NCI-H82 (cell line): Measurements from ENCODE around the gene NEUROD2.

ENCODE experiments used
- DNase-seq: peaks from one replicate; lab custom pipeline; 2025; lab: John Stamatoyannopoulos, UW

Gene NEUROD2

DNA sequence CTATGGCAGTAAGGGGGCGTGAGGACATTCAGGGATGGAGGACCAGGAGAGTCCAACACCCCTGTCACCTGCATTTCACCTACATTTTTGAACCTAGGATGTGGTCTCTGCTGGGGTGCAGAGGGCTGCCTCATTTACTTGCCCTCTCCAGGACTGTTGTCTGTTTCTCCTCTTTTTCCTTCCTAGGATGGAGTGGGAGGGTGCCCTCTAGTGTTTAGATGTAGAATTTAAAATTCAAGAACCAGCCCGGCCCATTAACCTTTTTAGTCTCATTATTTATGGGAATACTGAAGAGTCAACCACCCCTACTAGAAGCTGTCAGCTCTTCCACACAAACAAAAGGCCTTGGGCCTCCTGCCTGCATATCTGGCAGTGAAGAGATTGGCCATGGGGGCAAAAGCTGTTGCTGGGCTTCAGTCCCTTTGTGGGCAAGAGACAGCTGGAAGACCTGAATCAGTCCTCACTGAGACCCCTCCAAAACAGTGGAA lies 26.7 kb upstream of the NEUROD2 start:
- peak; percentile 74 for DNase-seq

DNA sequence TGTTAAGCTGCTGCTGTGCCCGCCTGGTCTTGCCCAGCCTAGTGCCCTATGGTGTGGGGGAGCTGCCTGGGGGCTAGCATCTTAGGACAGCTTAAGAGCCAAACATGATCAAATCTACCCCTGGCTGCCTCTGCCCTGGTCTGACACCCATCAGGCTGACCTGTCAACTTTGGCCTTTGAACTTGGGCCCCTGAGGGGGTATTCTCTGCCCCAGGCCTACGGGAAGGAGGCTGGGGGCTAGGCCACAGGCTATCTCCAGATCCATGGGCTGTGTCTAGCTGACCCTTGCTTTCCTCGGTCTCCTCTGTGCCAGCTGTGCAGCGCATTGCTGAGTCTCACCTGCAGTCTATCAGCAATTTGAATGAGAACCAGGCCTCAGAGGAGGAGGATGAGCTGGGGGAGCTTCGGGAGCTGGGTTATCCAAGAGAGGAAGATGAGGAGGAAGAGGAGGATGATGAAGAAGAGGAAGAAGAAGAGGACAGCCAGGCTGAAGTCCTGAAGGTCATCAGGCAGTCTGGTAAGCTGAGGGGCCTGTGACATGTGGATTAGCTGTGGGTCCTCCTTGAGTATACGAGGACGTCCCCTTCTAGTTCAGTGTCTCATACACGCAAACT lies 26.0 kb upstream of the NEUROD2 start:
- DNase-seq, result no peak

DNA sequence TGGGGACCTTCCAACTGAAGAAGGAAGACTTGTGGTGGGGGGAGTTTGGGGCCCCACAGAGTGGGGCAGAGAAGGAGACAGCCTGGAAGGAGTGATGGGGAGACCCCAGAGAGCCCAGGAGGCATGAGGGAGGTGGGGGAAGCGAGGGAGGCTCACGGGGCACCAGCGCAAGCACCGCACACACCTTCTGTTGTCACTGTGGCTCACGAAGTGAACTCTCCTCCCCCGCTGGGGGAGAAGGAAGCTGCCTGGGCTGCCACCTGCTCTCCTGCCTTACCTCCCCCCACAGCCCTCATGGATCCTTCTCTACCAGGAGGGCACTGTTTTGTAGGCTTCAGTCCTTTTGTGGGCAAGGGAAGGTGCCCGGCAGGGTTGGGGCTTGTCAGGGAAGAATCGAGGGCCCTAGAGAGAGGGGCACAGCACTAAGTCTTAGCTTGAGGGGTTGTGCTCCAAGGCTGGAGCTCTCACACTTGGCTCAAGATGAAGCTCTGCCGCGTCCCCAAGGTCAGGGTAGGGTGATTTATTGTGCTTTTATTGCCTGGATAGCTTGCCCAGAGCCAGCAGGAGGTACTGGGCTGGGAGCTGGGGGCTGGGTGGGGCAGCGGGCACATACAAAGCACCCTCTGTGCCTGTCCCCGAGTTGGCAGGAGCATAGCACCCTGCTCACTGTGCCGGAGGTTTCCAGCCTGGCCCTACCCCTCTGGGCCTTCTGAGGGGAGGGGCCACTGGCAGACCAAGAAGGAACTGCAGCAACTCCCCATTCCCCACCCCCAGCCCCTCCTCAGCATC lies 24.6 kb upstream of the NEUROD2 start:
- DNase-seq, result peak; percentile 47

DNA sequence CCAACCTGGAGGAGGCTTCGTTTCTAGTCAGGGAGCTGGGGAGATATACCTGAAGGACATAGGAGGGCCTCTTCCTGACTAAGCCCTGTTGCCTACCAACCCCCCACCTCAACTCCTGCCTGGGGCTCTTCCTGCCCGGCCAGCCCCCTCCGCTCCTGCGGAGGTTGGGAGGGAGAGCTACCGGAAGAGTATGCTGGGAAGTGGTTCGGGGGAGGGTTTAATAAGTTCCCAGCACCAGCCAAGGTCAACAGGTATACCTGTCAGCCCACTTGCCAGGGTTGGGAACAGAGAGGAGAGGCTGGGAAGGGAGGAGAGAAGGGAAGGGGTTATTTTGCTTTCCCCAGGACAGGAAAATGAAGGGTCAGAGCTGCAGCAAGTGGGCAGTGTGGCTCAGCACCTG lies 23.7 kb upstream of the NEUROD2 start:
- DNase-seq, result no peak

DNA sequence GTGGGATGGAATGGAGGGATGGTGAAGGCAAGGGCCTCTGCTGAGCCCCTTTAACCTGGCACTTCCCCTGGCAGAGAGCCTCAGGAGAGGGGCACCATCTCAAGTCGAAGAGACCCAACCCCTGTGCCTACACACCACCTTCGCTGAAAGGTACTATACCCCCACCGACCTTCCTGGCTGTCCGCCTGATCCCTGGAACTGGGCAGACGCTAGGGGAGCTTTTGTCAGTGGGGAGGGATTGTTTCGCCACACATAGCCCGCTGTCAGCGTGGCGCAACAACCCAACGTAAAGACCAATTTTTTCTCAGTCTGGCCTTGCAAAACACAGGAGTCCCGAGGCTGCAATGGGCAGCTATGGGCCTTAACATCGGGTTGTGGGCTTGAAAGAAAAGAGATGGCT lies 22.2 kb upstream of the NEUROD2 start:
- DNase-seq, result no peak

DNA sequence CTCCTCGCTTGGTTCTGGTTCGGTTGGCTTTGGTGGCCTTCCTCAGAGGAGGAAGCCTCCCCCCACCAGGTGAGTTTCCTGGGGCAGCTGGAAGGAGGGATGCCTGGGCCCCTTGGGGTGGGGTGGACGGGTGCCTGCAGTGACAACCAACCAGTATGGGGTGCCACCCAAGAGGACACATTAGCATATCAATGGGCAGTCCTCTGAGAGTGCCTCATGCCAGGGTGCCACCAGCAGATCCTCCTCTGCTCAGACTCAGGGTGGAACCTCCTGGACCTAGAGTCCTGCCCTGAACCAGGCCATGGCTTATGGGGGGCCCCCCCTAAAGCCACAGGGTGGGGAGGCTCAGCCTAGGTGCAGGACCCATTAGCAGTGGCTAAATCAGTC lies 21.8 kb upstream of the NEUROD2 start:
- DNase-seq, result no peak

DNA sequence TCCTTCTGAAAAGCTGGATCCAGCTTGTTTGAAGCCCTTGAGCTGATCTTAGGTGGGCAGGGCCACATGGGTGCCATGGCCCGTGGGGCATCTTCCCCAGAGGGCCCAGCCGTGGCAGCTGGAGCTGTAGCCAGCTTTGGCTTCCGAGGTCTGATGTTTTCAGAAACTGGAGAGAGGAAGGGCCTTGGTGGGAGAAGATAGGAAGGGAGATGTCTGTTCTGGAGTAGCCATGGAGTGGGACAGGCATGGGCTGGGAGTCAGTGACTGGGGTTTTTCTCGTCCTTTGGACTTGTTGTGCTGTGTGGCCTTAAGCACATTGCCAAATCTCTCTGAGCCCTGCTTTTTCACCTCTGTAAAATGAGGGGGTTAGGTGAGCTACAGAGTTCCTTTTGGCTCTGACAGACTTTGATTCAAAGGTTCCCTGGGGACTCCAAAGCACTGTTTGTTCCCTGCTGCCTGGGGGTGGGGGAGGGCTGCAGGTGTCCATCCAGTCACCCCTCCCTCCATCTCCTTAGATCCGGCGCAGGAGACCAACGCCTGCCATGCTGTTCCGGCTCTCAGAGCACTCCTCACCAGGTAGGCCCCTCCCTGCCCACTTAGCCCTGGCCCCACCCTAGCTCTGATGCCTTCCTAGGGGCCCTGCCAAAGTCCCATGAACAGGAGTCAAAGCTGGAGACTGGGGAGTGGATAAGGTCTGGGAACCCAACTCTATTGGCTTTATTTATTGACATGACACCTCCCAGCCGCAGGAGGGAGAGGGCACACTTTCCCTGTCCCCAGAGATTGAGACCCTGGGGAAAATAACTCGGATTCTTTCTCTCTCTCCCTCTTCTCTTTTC lies 21.2 kb upstream of the NEUROD2 start:
- no peak for DNase-seq

DNA sequence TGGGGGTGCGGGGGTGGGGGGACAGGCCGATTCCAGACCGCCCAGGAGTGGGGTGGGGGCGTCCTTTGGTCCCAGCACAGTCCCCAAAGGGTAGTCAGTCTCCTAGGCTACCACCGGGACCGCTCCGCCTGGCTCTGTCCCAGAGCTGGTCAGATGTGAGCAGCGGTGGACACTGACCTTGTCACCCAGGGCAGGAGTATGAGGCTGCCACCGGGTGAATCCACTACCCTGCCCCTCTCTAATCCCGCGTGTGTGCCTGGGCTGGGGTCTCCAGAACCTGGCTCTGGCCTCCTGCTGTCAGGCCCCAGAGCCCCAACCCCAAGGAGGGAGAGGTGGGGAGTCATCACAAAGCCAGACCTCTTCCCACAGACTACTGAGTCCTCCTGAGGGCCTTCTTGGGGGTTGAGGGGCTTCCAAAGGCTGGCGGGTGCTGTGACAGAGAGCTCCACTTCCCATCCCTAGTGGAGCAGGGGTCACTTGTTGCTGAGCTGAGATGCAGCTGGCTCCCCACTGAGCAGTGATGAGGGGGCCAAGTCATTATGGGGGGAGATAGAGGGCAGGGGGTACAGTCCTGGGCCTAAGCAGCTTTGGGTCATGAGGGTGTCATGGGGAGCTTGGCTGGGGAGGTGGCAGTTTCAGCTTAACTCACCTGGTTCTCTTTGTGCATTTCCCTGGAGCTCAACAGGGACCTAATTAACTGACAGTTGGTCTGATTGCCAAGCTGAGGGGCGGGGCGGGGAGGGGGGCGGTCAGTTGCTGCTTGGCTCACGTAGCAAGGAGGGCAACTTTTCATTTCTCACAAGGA lies 20.2 kb upstream of the NEUROD2 start:
- peak; percentile 50 for DNase-seq

DNA sequence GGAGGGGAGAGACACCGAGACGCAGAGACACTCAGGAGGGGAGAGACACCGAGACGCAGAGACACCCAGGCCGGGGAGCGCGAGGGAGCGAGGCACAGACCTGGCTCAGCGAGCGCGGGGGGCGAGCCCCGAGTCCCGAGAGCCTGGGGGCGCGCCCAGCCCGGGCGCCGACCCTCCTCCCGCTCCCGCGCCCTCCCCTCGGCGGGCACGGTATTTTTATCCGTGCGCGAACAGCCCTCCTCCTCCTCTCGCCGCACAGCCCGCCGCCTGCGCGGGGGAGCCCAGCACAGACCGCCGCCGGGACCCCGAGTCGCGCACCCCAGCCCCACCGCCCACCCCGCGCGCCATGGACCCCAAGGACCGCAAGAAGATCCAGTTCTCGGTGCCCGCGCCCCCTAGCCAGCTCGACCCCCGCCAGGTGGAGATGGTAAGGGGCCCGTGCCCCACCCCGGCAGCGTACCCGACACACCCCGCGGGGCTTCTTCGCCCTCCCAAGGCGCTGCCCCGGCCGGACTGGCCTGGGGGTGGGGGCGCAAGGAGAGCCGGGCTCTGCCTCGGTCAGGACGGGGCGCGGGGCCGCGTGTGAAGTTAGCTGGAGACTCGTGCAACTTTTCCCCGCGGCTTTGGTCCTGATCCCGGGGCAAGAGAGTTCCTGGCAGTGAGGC lies 19.5 kb upstream of the NEUROD2 start:
- no peak for DNase-seq

DNA sequence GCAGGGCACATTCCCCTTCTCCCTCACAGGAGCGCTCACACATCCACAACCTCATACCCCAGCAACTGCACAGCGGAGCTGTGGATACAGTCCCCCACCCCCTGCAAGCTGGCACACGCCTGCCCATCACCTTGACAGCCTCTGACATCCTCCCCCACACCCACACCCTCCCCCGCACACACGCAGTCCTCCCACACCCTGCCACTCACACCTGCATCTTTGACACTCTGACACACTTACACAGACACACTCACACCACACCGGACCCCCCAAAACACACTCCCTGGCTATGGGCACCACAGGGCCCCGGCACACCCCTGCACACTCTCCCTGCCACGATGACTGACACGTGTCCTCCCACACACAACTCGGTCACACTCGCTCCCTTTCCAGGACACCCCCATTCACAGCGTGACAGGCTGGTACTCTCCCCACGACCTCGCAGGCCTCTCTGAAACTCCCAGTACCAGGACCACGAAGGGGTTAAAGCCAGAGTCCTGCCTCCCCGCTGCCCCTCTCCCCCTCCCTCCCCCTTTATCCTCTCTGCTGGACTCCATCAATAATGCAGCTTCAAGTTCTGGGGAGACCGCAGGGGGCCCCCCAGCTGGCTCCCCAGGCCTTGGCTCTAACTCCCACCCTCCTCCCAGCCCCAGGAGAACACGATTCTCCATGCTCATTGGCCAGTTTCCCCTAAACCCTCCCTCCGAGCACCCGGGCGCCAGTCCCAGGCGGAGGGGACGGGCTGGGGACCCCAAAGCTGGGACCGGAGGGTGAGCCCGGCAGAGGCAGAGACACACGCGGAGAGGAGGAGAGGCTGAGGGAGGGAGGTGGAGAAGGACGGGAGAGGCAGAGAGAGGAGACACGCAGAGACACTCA lies 18.7 kb upstream of the NEUROD2 start, which contains the start of gene PPP1R1B:
Gene PPP1R1B (plus strand): TSS at position 782 of the 876 bp plus-strand sequence. CDS start 441 bp downstream, outside the sequence.
- DNase-seq, result no peak

DNA sequence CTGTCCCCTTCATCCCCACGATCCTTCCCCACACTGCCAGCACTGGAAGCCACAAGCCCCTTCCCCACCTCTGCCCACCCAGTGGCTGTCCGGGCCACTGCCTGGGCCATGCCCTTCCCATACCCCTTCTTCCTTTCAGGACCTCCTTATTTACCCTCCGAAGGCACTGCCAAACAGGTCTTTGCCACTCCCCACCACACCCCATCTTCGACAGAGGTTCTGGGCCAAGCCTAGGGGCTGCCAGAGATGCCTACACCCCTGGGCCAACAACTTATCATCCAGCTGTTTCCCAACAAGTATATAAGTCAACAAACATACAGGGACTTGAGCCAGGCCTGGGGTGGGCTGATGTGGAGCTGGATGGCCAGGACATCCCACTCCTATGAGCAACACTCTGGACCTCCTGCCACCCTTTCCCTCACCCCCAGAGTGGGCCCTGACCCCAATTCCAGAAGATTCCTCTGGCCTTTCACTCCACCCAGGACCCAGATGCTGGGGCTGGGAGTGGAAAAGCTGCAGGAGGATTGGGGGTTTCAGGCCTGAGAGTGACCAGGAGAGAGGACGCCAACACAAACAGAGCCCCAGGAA lies 17.6 kb upstream of the NEUROD2 start:
- DNase-seq, result no peak

DNA sequence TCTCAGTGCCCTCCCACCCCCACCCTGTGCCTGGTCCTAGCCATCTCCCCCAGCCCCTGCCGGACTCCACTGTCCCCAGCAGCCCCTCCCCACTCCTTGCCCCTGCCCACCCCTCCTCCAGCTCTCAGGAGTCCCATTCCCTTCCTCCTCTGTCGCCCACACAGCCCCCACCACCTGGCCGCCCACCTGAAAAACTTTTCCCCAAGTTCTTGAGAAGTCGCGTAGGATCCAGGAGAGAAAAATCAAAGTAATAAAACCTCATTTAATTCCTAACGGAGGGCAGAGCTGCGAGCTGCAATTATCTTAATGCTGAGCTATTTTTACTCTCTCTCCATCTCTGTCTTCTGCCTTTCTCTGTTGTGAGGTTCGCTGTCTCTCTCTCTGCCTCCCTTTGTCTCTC lies 16.6 kb upstream of the NEUROD2 start:
- no peak for DNase-seq

DNA sequence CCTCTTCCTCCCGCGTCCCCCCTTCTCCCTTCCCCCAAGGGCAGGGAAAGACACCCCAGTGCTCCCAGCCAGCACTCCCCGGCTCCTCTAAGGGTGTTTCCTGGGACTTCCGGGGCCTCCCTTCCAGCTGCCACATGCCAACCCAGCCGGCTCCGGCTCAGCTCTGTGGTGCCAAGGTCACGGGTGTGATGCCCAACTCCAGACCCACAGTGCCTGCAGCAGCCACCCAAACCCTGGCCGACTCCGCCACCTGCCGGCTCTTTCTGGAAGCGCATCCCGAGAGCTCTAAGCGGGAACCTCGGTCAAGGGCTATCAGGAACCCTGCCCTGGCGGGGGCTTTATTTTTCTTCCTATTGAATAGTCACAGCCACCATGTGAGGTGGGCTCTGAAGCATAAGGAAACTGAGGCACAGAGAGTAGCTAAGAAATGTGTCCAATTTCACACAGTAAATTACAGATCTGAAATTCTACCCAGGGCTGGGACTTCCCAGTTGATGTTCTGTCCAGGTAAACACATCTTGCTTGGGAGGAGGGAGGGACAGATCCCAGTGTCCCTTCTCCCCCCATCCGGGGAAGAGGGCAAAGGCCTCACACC lies 15.7 kb upstream of the NEUROD2 start:
- DNase-seq, result peak; percentile 85

DNA sequence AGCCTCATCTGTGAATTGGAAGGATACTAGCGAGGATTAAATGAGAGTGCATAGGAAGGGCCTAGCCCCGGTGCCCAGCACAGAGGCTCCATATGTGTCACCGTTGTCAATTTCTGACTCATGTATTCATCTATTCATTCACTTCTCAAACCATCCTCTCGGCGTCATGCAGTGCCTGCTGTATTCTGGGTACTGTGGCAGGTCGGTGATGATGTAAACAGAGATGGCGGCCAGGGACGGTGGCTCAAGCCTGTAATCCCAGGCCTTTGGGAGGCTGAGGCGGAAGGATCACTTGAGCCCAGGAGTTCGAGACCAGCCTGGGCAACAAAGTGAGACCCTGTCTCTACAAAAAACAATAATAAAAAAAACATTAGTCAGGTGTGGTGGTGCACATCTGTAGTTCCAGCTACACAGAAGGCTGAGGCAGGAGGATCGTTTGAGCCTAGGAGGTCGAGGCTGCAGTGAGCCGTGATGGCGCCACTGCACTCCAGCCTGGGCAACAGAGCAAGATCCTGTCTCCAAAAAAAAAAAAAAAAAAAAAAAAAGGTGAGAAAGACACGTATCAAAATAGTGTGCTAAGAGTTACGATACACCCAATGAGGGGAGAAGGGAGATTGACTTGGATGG lies 14.8 kb upstream of the NEUROD2 start:
- no peak for DNase-seq

DNA sequence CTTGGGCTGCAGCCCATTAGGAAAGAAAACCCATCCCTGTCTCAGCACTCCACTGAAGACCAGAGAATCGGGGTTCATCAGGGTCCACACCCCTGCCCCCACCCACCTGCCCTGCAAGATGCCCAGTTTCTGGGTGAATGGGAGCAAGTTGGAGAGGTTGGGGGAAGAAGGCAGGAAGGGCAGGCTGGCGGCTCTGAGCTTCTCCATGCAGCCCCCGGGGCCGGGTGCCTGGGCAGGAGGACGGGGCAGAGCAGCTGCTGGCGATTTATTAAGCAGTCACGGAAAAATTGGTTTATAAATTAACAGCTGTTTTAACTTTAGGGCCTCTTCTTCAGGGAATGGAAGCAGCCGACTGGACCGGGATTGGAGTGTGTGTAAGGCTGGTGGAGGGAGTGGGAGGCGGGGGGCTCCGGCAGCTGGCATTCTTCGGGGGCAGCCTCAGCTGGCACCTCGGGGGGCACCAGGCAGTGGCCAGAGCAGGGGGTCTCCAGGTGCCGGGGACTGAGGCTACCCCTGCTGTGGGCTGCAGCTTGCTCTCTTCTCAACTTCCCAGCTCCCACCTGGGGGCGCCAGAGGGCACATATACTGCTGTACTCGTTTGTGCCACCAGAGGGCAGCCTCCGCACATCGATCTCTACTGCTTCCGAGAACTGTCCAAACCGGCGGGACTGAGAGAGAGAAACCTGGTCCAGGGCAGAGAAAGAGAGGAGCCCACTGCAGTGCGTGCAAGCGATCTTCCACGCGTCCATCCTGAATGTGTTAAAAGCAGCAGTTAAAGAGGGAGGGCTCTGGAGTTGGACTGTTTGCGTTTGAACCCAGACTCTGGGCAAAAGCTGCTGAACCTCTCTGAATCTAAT lies 14.0 kb upstream of the NEUROD2 start:
- peak; percentile 91 for DNase-seq

DNA sequence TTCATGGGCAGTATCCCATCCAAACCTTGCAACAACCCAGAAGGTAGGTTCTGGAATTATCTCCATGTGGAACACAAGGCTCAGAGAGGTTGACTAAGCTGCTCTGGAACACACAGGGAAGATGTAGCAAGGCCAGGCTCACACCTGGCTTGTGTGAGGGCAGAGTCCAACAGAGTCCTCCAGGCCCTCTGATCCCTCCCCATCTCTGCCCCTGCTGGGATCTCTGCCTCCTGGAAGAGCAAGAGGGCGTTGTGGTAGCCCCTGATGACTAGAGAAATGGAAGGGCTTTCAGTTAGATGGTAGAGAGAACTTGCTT lies 12.0 kb upstream of the NEUROD2 start:
- DNase-seq, result no peak

DNA sequence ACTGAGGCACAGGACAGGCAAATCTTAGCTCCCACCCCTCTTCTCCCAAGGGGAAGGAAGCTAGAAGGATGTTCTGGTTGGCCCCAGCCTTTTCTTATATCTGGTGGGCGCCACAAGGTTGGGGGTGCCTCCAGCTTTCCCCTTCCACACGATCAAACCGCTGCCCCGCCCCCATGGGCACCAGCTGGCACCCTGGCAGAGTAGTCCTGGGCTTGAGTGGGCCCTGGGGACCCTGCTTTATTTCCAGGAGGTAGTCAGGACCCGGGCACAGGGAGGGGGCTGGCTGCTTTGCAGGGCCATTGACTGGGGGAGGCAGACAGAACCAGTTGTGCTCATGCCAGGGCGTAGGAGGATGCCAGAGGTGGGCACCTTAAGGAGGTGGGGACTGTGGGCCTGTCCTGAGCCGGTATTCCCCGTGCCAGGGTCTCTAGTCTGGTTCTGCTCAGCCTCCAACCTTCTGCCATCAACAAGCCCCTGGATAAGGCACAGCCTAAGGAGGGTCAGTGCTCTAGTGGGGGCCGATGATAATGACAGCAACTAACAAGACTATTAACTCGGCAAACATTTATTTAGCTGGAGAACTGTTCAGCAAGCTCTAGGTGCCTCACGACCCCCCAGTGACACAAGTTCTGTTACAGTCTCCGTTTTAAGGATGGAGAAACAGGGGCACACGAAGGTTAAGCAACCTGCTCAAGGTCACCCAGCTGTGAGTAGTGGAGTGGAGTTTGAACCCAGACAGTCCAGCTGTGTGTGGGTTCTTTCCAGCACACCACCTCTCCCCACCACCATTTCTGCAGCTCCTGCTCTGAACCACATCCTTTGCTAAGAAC lies 11.5 kb upstream of the NEUROD2 start:
- no peak for DNase-seq
